ENCODE results near the gene KLHL2.

DNA sequence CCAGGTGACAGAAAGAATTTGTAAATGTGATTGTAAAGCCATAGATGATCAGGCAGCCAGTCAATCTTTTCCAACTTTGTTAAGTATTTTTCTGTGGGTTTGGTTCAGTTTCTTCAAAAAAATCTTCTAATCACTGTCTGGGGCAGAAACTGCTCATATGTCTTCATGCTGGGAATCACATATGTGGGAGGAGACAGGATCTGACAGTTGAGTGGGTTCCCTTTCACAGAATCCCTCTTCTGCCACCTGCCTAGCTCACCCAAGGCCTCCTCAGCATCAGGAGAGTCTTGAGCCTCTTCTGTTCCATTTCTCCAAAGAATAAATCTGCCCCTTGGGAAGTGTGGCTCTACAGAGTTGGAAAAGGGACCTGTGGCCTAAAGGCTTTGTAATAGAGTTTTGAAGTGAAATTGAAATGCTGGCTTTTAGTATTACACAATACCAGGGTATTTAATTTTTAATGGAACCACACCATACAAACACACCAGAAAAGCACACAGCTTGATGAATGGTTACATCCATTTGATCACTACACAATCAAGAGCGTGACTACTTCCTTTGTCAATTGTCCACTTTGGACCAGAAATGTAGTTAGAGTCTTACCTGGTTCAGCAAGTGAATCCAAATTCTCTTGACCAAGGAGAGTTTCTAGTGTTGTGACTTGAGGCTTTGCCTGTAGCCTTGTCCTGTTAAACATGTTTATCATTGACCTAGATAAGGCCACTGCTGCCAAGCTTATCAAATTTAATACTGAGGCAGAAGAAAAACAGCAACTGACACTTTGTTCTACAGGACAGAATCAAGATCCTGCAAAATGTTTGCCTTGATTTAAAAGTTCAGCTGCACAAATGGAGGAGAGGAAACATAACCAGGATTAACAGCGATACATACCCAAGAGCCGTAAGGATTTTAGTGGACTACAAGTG is 140.5 kb downstream of the KLHL2 start:
- TF ChIP-seq POLR2AphosphoS5 (IDR thresholded peaks at IDR 0.05; ENCODE audit: borderline replicate concordance, low read depth, low read length) (no peak), FOXP2 (optimal IDR thresholded peaks at IDR 0.05; ENCODE audit: control extremely low read depth, extremely low read length, insufficient read depth) (no peak), EZH2 (IDR thresholded peaks at IDR 0.05) (no peak)
